Activated B cell treated with CpG ODN at 0.5 μM for 24 hours (primary cell): Measurements from ENCODE around the gene AUTS2. TPM values are rescaled to one million over a fixed set of nuclear protein-coding genes. Genes with fewer than 3 reads are reported as not detected.

Experiments used
- ATAC-seq: fragments of 200-7000 bp; cut with Tn5 transposase; one replicate; pipeline ENCODE4 v1.10.0; 2021; ENCODE audit warnings: low read depth, mild to moderate bottlenecking, moderate library complexity
- CTCF ChIA-PET: fragments of 350-600 bp; sonication (Branson Sonifier 250); formaldehyde crosslinking; loops from one replicate; lab custom pipeline; 2021; ENCODE audit warnings: antibody characterized with exemption; lab: Charles Lee
- POLR2A ChIA-PET: fragments of 350-600 bp; sonication (Branson Sonifier 250); formaldehyde crosslinking; loops from one replicate; lab custom pipeline; 2021; ENCODE audit warnings: antibody characterized with exemption; lab: Charles Lee
- DNase-seq: peaks from one replicate; pipeline ENCODE4 v3.0.0; 2022
- H3K27ac Mint-ChIP-seq: one replicate; pipeline ENCODE4 v1.8.0; 2020; ENCODE audit warnings: mixed read lengths
- H3K27me3 Mint-ChIP-seq: one replicate; pipeline ENCODE4 v1.8.0; 2021; ENCODE audit warnings: mixed read lengths
- H3K36me3 Mint-ChIP-seq: one replicate; pipeline ENCODE4 v1.8.0; 2021; ENCODE audit warnings: low read depth, mixed read lengths
- H3K4me1 Mint-ChIP-seq: one replicate; pipeline ENCODE4 v1.8.0; 2021; ENCODE audit warnings: mixed read lengths
- H3K4me3 Mint-ChIP-seq: one replicate; pipeline ENCODE4 v1.8.0; 2020; ENCODE audit warnings: mild to moderate bottlenecking, mixed read lengths
- H3K9me3 Mint-ChIP-seq: one replicate; pipeline ENCODE4 v1.8.0; 2020; ENCODE audit warnings: mixed read lengths
- CTCF ChIP-seq: fragments of 200-600 bp; IDR thresholded peaks from one replicate; pipeline ENCODE4 v1.8.0; 2022; ENCODE audit warnings: antibody characterized with exemption, mild to moderate bottlenecking
- intact Hi-C: fragments of 100-400 bp; cut with micrococcal nuclease; formaldehyde crosslinking; loops from one replicate; pipeline ENCODE4 v1.15.1; 2024
- total RNA-seq: library from RNA; stranded (reverse); gene quantifications from 2 replicates; pipeline ENCODE4 v1.2.3, GENCODE V29; 2022

AUTS2 gene
- total RNA-seq, 1 donor from 2014 or later, result 15.9 TPM

- ChIA-PET CTCF (no interaction called here), POLR2A (interaction anchor here (0.6 kb wide), 1 partner anchor 653 kb away, joined by 3 read pairs; no protein-coding TSS in a partner anchor)
- ATAC-seq (no peak), DNase-seq (no peak)
- TF ChIP-seq CTCF, result no peak
- H3K4me3 Mint-ChIP-seq, result no peak overlapping the region
- H3K4me1 Mint-ChIP-seq, result no peaks in the 10 kb centered on the region
- H3K9me3 Mint-ChIP-seq, result no peaks in the 10 kb centered on the region
- no peaks in the 10 kb centered on the region for H3K36me3 Mint-ChIP-seq
- H3K27me3 Mint-ChIP-seq, result no peaks in the 10 kb centered on the region
- H3K27ac Mint-ChIP-seq, result no peak overlapping the region
- intact Hi-C loops, result no loop called here
Measured at GRCh38 chr7:69772718-69773436, 174.6 kb downstream of the AUTS2 start.

- Mint-ChIP-seq H3K9me3 (no peaks in the 10 kb centered on the region), H3K27me3 (no peaks in the 10 kb centered on the region), H3K4me3 (no peak overlapping the region), H3K36me3 (no peaks in the 10 kb centered on the region), H3K4me1 (no peaks in the 10 kb centered on the region), H3K27ac (no peak overlapping the region)
- ATAC-seq, result no peak
- TF ChIP-seq CTCF, result no peak
- intact Hi-C loops, result no loop called here
- CTCF ChIA-PET, result no interaction called here
- no peak for DNase-seq
- POLR2A ChIA-PET, result interaction anchor here (0.6 kb wide), 1 partner anchor 653 kb away, joined by 3 read pairs; no protein-coding TSS in a partner anchor
Measured at GRCh38 chr7:69773535-69774225, 175.4 kb downstream of the AUTS2 start.

- CTCF ChIA-PET, result no interaction called here
- ATAC-seq (no peak), DNase-seq (no peak)
- Mint-ChIP-seq H3K36me3 (no peaks in the 10 kb centered on the region), H3K27ac (no peak overlapping the region), H3K4me3 (no peak overlapping the region), H3K9me3 (no peaks in the 10 kb centered on the region), H3K4me1 (no peaks in the 10 kb centered on the region), H3K27me3 (no peaks in the 10 kb centered on the region)
- POLR2A ChIA-PET, result no interaction called here
- no peak for TF ChIP-seq CTCF
- intact Hi-C loops, result no loop called here
Measured at GRCh38 chr7:69775231-69775771, 177.0 kb downstream of the AUTS2 start.

- ChIA-PET CTCF (no interaction called here), POLR2A (no interaction called here)
- Mint-ChIP-seq H3K4me3 (no peak overlapping the region), H3K9me3 (no peaks in the 10 kb centered on the region), H3K27ac (no peak overlapping the region), H3K36me3 (no peaks in the 10 kb centered on the region), H3K27me3 (no peaks in the 10 kb centered on the region), H3K4me1 (peaks cover 2% of the 10 kb centered on the region)
- TF ChIP-seq CTCF, result no peak
- ATAC-seq (no peak), DNase-seq (no peak)
- intact Hi-C loops, result no loop called here
Measured at GRCh38 chr7:69776611-69777010, 178.3 kb downstream of the AUTS2 start.

- intact Hi-C loops, result no loop called here
- Mint-ChIP-seq H3K27me3 (no peaks in the 10 kb centered on the region), H3K36me3 (no peaks in the 10 kb centered on the region), H3K27ac (no peak overlapping the region), H3K4me3 (no peak overlapping the region), H3K4me1 (peaks cover 2% of the 10 kb centered on the region), H3K9me3 (no peaks in the 10 kb centered on the region)
- CTCF ChIA-PET, result no interaction called here
- no peak for TF ChIP-seq CTCF
- DNase-seq (no peak), ATAC-seq (peak; percentile 42)
- POLR2A ChIA-PET, result interaction anchor here (1.0 kb wide), 1 partner anchor 46 kb away, joined by 3 read pairs; no protein-coding TSS in a partner anchor
Measured at GRCh38 chr7:69778138-69778537, 179.9 kb downstream of the AUTS2 start.
